Measurements from ENCODE around the gene SYT17. TPM values are rescaled to one million over a fixed set of nuclear protein-coding genes. Genes with fewer than 3 reads are reported as not detected.

SYT17 gene
- total and polyA plus RNA-seq, 10 of the 15 experiments (the other 5 are each of a cell fraction or from before 2014, with no cell fraction given), result 3.7 to 12.3 (median 5.0) TPM

DNA sequence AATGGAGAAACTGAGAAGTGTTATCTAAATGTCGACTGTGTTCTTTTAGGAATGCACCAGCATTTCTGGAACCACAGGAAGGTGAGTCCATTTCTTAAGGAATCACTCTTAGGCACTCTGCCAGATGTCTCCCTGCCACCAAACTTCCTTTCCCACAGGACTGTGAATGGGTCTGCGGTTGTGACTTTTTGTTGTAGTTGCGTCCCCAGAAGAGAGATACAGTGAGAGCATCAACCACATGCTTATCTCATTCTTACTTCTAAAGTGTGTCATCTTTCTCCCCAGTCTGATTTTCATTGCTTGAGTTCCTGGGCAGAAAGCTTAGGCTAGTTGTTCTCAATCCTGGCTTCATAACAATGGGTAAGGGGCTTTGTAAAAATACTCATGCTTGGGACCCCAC, 40.8 kb upstream of the SYT17 start (continued):
- TF ChIP-seq SKIL (IDR thresholded peaks at IDR 0.05; ENCODE audit: low read depth, poor library complexity, severe bottlenecking) (no peak), MYB (IDR thresholded peaks at IDR 0.05; ENCODE audit: borderline replicate concordance, low read depth, low read length) (no peak), CREM (IDR thresholded peaks at IDR 0.05; ENCODE audit: low read depth) (peak; percentile 72)

GRCh38 chr16:19127674-19128131, 40.3 kb upstream of the SYT17 start:
- H3K4me3 ChIP-seq, result 0 out of 2 replicates have a peak overlapping the region, but pooled peaks have one; percentile 4
- no peaks in the 10 kb centered on the region for H3K79me2 ChIP-seq (ENCODE audit: control insufficient read depth, insufficient read depth, low read length)
- H4K20me1 ChIP-seq (ENCODE audit: control insufficient read depth, insufficient read depth), result no peaks in the 10 kb centered on the region
- BruUV-seq (replicated peaks), result no TSS peak
- ChIA-PET CTCF (interaction anchor here (0.8 to 3.6 kb wide), 5 partner anchors 8 to 51 kb away, joined by 3 to 17 read pairs (median 5); no protein-coding TSS in a partner anchor), POLR2A (interaction anchor here (0.5 to 3.1 kb wide), 2 partner anchors 10 to 18 kb away, joined by 7 to 26 read pairs; no protein-coding TSS in a partner anchor), RAD21 (ENCODE audit: unreplicated experiment) (interaction anchor here (1.2 kb wide), 1 partner anchor 19 kb away, joined by 4 read pairs; no protein-coding TSS in a partner anchor), SMC1A (ENCODE audit: uncharacterized antibody, unreplicated experiment) (interaction anchor here (0.9 to 7.3 kb wide), 8 partner anchors 9 to 192 kb away, joined by 3 to 60 read pairs (median 7); partner anchors contain the start of gene ITPRIPL2)
- peak overlapping the region; percentile 89 for H3K27ac ChIP-seq (ENCODE audit: control insufficient read depth, insufficient read depth)
- 0 out of 2 replicates have a peak overlapping the region, but pooled peaks have one; percentile 14 for H3K9ac ChIP-seq (ENCODE audit: control insufficient read depth, insufficient read depth, low read length)
- ATAC-seq, result peak; percentile 83
- peak; percentile 69 for FAIRE-seq
- 0% methylated on average over 3 of the region's 3 CpGs for WGBS (ENCODE audit: insufficient coverage, insufficient replicate concordance, low lambda C conversion rate, missing lambda C conversion rate)
- peak; percentile 57 for DNase-seq (ENCODE audit: low read depth, low spot score)
- H3K9me3 ChIP-seq (replicated peaks; ENCODE audit: control insufficient read depth, insufficient read depth, low read length), result peaks cover 5% of the 10 kb centered on the region; the same call in 2 of the 3 replicates
- no peaks in the 10 kb centered on the region for H3K36me3 ChIP-seq (ENCODE audit: control insufficient read depth in 2 of 2, insufficient read depth in 2 of 2, low read length in 1 of 2)
- H3K4me1 ChIP-seq (ENCODE audit: control insufficient read depth, insufficient read depth, low read length), result peaks cover 65% of the 10 kb centered on the region
- peak overlapping the region; percentile 78 for H3K4me2 ChIP-seq (ENCODE audit: control insufficient read depth, insufficient read depth)
- in situ Hi-C loops (cut with MboI) (no loop called here), intact Hi-C loops (cut with micrococcal nuclease; ENCODE audit: unreplicated experiment) (loop anchor here (5.0 kb wide), 1 partner anchor 40 kb away; no protein-coding TSS in a partner anchor)
- no peak overlapping the region for H2AFZ ChIP-seq (ENCODE audit: control insufficient read depth, low read depth, low read length)
- no peaks in the 10 kb centered on the region for H3K27me3 ChIP-seq (replicated peaks in 1 of 2; ENCODE audit: control insufficient read depth in 2 of 2, insufficient read depth in 2 of 2, low read length in 1 of 2)
- TF ChIP-seq EP300 (IDR thresholded peaks at IDR 0.05; ENCODE audit: borderline replicate concordance in 1 of 2, control insufficient read depth in 1 of 2, low read depth in 2 of 2, low read length in 2 of 2), result peak in 1 of 2 experiments; percentile 18; a peak in 1 of 4 replicates
- TF ChIP-seq MTA2 (IDR thresholded peaks at IDR 0.05; ENCODE audit: low read depth), result peak; percentile 52
- TF ChIP-seq, protein P1, sequence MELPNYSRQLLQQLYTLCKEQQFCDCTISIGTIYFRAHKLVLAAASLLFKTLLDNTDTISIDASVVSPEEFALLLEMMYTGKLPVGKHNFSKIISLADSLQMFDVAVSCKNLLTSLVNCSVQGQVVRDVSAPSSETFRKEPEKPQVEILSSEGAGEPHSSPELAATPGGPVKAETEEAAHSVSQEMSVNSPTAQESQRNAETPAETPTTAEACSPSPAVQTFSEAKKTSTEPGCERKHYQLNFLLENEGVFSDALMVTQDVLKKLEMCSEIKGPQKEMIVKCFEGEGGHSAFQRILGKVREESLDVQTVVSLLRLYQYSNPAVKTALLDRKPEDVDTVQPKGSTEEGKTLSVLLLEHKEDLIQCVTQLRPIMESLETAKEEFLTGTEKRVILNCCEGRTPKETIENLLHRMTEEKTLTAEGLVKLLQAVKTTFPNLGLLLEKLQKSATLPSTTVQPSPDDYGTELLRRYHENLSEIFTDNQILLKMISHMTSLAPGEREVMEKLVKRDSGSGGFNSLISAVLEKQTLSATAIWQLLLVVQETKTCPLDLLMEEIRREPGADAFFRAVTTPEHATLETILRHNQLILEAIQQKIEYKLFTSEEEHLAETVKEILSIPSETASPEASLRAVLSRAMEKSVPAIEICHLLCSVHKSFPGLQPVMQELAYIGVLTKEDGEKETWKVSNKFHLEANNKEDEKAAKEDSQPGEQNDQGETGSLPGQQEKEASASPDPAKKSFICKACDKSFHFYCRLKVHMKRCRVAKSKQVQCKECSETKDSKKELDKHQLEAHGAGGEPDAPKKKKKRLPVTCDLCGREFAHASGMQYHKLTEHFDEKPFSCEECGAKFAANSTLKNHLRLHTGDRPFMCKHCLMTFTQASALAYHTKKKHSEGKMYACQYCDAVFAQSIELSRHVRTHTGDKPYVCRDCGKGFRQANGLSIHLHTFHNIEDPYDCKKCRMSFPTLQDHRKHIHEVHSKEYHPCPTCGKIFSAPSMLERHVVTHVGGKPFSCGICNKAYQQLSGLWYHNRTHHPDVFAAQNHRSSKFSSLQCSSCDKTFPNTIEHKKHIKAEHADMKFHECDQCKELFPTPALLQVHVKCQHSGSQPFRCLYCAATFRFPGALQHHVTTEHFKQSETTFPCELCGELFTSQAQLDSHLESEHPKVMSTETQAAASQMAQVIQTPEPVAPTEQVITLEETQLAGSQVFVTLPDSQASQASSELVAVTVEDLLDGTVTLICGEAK (IDR thresholded peaks at IDR 0.05; ENCODE audit: borderline replicate concordance), result no peak
- no peak for TF ChIP-seq RELA (IDR thresholded peaks at IDR 0.05; ENCODE audit: borderline replicate concordance, partially characterized antibody)
- TF ChIP-seq WRNIP1 (IDR thresholded peaks at IDR 0.05; ENCODE audit: borderline replicate concordance, low read depth, low read length), result no peak
- TF ChIP-seq, protein P2, sequence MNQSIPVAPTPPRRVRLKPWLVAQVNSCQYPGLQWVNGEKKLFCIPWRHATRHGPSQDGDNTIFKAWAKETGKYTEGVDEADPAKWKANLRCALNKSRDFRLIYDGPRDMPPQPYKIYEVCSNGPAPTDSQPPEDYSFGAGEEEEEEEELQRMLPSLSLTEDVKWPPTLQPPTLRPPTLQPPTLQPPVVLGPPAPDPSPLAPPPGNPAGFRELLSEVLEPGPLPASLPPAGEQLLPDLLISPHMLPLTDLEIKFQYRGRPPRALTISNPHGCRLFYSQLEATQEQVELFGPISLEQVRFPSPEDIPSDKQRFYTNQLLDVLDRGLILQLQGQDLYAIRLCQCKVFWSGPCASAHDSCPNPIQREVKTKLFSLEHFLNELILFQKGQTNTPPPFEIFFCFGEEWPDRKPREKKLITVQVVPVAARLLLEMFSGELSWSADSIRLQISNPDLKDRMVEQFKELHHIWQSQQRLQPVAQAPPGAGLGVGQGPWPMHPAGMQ (IDR thresholded peaks at IDR 0.05; ENCODE audit: borderline replicate concordance), result no peak
- TF ChIP-seq KAT2A (conservative IDR thresholded peaks at IDR 0.05; ENCODE audit: control insufficient read depth, low read depth, low read length), result no peak
- TF ChIP-seq SP1 (IDR thresholded peaks at IDR 0.05; ENCODE audit: low read depth, low read length), result no peak
- no peak for TF ChIP-seq HDAC6 (IDR thresholded peaks at IDR 0.05; ENCODE audit: unreplicated experiment)
- TF ChIP-seq CEBPB (IDR thresholded peaks at IDR 0.05; ENCODE audit: borderline replicate concordance in 1 of 2, low read depth in 2 of 2, low read length in 2 of 2), result no peak
- TF ChIP-seq POLR2AphosphoS5 (IDR thresholded peaks at IDR 0.05; ENCODE audit: low read length), result no peak

Measured in GM12878 (cell line).